GM21619 (cell line): ENCODE measurements around the gene SLC2A14.
"Not testable (repeated sequence)": the region's sequence is repeated elsewhere in the genome, so short reads cannot be mapped to it uniquely, and the experiment has no call there.

Source experiments
- ATAC-seq: cut with Tn5 transposase; IDR thresholded peaks from one replicate; pipeline ENCODE4 v1.9.1; 2021; ENCODE audit not compliant: unreplicated experiment

SLC2A14 gene

DNA sequence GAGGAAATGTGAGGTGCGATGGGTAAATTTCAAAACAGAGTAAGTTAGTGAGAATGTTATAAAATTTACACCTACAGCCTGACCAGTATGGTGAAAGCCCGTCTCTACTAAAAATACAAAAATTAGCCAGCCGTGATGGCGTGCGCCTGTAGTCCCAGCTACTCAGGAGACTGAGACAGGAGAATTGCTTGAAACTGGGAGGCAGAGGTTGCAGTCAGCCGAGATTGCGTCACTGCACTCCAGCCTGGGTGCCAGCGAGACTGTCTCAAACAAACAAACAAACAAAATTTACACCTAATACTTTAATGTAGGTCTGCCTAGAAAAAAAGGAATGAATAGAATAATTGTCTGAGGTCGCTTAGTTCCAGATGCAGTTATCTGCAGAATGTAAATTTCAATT lies 37.6 kb downstream of the SLC2A14 start:
- no peak for ATAC-seq

DNA sequence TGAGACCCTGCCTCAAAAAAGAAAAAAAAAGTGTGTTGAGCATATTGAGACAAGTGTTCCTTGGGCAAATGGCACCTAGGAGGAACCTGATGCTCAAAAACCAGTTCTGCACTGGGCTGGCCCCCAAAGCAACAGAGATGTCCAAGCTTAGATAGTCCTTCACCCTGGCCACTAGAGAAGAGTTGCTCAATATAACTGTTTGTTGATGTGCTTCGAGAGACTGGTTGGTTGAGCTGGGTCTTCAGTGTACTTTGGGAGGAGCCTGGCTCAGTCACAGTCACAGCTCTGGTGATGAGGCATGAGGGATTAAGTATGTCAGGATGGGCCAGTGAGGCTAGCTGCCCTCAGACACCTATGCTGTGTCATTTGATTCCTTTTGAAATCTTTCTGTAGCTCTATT lies 38.0 kb downstream of the SLC2A14 start:
- ATAC-seq: no peak

DNA sequence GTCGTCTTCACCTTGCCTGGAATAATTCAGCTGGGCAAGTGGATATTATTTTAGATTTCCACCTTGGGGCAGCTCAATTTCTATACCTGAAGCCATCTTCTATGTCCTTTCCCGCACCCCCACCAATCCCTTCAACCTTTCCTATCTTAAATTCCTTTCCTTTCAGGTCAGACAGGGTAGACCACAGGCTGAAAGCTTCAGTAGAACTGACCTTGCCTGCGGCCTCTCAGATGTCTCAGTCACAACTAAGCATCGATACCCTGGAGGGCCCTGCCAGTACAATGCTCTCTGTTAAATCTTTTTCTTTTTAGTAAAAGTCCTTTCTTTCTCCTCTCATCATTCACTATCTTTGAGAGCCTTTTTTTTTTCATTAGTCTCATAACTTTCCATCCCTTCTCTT lies 38.9 kb downstream of the SLC2A14 start:
- ATAC-seq: no peak

- not testable (repeated sequence) for ATAC-seq
Measured at GRCh38 chr12:7833201-7833600, 39.5 kb downstream of the SLC2A14 start.

DNA sequence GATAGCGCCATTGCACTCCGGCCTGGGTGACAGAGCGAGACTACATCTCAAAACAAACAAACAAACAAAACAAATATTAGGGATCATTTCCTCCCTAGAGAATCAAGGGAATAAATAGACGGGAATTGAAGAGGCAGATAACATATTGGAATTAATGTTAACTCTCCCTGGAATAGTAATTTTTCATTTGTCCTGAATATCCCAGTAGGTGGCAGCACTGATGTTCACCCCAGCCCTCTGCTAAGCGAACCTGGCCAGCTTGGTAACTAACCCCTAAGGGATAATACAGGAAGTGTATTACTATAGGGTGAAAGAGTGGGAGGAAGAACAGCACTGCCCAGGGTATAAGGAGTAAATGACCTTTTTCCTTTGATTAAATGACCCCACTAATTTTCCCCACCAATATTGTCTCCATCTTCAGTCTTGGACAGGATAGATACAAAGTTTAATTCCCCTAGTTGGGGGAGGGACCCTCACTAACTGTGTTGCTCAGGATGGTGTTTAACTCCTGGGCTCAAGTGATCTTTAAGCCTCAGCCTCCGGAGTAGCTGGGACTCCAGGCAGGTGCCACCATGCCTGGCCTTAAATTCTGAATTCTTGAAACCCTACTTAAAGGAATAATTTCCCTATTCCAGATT lies 40.5 kb downstream of the SLC2A14 start:
- no peak for ATAC-seq

DNA sequence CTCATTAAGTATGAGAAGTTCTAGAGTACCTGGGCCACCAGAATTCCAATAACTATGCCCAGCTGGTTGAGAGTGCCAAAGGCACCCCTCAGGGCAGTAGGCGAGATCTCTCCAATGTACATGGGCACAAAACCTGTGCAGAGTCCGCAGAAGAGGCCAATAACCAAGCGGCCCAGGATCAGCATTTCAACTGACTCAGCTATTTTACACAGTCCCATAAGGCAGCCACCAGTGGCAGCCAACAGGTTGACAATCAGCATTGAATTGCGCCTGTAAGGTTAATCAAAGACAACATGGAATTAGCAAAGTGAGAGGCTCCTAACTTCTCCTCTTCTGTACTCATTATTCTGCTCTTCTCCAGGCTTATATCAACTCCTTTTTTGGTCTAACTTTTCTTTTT lies 43.0 kb downstream of the SLC2A14 start:
- ATAC-seq: not testable (repeated sequence)

DNA sequence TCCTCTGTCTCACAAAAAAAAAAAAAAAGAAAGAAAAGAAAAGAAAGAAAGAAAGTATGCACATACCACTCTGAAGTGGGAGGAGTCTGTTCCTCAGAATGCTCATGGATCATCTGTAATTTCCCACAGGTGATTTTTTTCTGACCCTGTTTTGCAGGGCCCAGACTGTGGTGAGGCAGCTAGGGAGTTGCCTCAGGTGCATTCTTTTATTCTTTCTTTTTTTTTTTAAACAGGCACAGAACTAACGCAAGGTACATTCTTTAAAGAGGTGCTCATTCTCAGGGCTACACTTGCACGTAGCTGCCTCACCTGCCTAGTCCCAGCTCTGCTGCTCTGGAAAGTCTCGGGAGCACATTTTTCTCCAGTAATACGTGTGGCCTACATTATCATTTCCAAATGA lies 47.0 kb downstream of the SLC2A14 start:
- not testable (repeated sequence) for ATAC-seq

DNA sequence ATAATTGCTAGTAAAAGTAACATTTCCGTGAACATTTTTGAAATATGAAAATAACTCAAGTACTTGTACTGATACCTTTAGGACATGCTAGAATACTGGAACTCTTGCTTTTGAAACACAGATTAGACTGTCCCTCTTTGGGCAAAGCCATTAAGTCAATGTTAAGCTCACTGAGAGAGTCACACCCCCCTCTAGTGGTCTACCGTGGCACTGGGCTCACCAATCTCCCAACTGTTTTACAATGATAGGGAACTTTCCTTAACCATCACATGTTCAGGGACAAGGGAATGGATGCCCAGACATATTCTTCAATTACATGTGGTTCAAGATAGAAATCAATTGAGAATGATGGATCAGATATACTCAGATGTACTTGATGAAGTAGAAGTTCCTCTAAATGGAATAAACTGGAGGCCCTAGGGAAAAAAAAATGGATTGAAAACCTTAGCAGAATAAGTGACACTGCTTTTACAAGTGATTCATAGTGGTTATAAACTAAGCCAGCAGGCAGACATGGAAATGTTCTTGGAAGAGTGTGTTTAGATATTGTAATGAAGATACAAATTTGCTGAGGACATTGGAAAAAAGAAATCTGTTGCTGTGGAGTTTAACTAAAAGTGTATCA lies 65.7 kb downstream of the SLC2A14 start:
- no peak for ATAC-seq

GRCh38 chr12:7806319-7806718 lies 66.4 kb downstream of the SLC2A14 start:
- not testable (repeated sequence) for ATAC-seq

GRCh38 chr12:7801460-7801859 lies 71.3 kb downstream of the SLC2A14 start:
- ATAC-seq: no peak

GRCh38 chr12:7798750-7799308 lies 73.9 kb downstream of the SLC2A14 start:
- not testable (repeated sequence) for ATAC-seq

DNA sequence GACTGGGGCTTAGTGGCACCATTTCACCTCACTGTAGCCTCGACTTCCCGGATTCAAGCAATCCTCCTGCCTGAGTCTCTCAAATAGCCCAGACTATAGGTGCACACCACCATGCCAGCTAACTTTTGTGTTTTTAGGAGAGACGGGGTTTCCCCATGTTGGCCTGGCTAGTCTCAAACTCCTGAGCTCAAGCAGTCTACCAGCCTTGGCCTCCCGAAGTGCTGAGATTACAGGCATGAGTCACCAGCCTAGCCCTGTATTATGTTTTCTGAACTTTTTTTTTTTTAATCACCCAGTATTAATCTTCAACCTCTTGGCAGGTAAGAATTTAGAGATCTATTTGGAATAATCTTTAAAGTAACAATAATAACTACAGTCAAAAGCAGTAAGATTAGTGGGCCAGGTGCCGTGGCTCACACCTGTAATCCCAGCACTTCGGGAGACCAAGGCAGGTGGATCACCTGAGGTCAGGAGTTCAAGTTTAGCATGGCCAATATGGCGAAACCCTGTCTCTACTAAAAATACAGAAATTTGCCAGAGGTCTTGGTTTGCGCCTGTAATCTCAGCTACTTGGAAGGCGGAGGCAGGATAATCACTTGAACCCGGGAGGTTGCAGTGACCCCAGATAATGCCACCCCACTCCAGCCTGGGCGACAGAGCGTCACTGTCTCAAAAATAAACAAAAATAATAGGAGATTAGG lies 74.9 kb downstream of the SLC2A14 start:
- ATAC-seq: no peak

GRCh38 chr12:7797269-7797668 lies 75.4 kb downstream of the SLC2A14 start:
- ATAC-seq: not testable (repeated sequence)

GRCh38 chr12:7793211-7793610 lies 79.5 kb downstream of the SLC2A14 start:
- no peak for ATAC-seq

GRCh38 chr12:7788884-7789528 lies 83.7 kb downstream of the SLC2A14 start, which contains the start of gene NANOG:
Gene NANOG, plus strand, starts transcription at chr12:7789402. Its CDS starts 213 bp downstream, at chr12:7789615.
- ATAC-seq: not testable (repeated sequence)

DNA sequence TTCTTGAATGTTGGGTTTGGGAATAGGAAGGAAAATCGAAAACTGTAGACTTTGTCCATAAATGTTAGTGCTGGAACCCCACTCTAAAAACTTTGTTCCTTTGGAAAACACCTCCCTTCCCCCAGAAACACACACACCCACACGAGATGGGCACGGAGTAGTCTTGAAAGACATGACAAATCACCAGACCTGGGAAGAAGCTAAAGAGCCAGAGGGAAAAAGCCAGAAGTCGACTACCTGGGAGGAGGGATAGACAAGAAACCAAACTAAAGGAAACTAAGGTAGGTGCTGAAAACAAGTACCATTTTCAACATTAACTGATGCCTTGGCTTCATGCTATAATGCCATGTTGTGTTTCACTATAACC lies 84.4 kb downstream of the SLC2A14 start:
- no peak for ATAC-seq

GRCh38 chr12:7787574-7788293 lies 85.0 kb downstream of the SLC2A14 start:
- ATAC-seq: no peak

DNA sequence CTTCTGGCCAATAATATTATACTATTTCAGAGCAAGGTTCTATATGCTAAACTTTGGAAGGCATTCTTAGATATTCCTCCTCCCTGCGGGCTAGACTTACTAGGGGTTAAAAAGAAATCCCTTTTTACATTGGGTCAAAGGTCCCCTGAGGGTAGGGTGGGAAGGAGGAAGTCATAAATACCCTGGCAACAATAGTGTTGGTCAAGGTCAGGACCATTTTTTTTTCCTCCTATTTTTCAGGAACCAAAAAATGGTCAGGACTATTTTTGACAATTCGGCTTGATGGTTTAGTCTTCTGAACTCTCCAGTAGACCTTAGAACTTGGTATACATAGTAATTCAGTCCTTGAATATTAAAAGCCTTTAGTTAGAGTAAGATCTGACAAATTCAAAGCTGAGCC lies 88.0 kb downstream of the SLC2A14 start:
- no peak for ATAC-seq

DNA sequence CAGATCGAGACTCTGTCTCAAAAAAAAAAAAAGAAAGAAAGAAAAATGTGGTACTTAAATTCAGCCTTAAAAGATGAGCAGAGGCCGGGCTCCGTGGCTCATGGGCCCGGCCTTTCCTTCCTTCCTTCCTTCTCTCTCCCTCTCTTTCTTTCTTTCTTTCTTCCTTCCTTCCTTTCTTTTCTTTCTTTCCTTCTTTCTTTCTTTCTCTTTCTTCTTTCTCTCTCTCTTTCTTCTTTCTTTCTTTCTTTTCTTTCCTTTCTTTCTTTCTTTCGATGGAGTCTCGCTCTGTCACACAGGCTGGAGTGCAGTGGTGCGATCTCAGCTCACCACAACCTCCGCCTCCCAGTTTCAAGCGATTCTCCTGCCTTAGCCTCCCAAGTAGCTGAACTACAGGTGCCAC lies 89.3 kb downstream of the SLC2A14 start:
- ATAC-seq: not testable (repeated sequence)

- no peak for ATAC-seq
Measured at GRCh38 chr12:7782055-7782454, 90.7 kb downstream of the SLC2A14 start.

- ATAC-seq: no peak
Measured at GRCh38 chr12:7781274-7781673, 91.4 kb downstream of the SLC2A14 start.
